ENCODE results near the gene TMEM132C. TPM values are rescaled to one million over a fixed set of nuclear protein-coding genes. Genes with fewer than 3 reads are reported as not detected.

TMEM132C gene
- total and polyA plus RNA-seq, 2 donors (not counting 1 experiment from before 2014, with no cell fraction given), result not detected

- Histone ChIP-seq H3K9me3 (ENCODE audit: control extremely low read depth in 1 of 3, control insufficient read depth in 2 of 3, insufficient read depth in 1 of 3, low read length in 2 of 3) (peaks cover 0 to 27% (median 0%) of the 10 kb centered on the region in 3 donors), H3K4me2 (replicated peaks; ENCODE audit: low read depth, low read length, poor library complexity, severe bottlenecking) (no peak overlapping the region), H4K20me1 (ENCODE audit: control insufficient read depth, insufficient read depth, low read length, poor library complexity, severe bottlenecking) (no peaks in the 10 kb centered on the region), H3K4me3 (ENCODE audit: control extremely low read depth in 1 of 5, extremely low read depth in 1 of 5, insufficient read depth in 1 of 5, low read depth in 2 of 5, low read length in 4 of 5) (no peak overlapping the region), H3K9ac (ENCODE audit: low read length) (no peak overlapping the region), H2AFZ (ENCODE audit: insufficient read depth, low read depth, low read length, poor library complexity, severe bottlenecking) (no peak overlapping the region), H3K4me1 (ENCODE audit: control insufficient read depth in 2 of 2, insufficient read depth in 2 of 2, low read length in 2 of 2) (no peaks in the 10 kb centered on the region), H3K79me2 (ENCODE audit: control insufficient read depth, insufficient read depth, low read length) (no peaks in the 10 kb centered on the region), H3K27me3 (replicated peaks in 1 of 4; ENCODE audit: control extremely low read depth in 1 of 4, control insufficient read depth in 3 of 4, insufficient read depth in 4 of 4, low read length in 3 of 4) (no peaks in the 10 kb centered on the region), H3K36me3 (replicated peaks in 1 of 2; ENCODE audit: control extremely low read depth in 1 of 2, control insufficient read depth in 1 of 2, extremely low read depth in 1 of 2, insufficient read depth in 2 of 2, low read length in 1 of 2) (no peaks in the 10 kb centered on the region), H3K27ac (ENCODE audit: low read length in 2 of 2) (no peak overlapping the region)
- POLR2A ChIA-PET, result no interaction called here
- TF ChIP-seq CTCF (IDR thresholded peaks at IDR 0.05) (no peak), EZH2 (IDR thresholded peaks at IDR 0.05; ENCODE audit: borderline replicate concordance, insufficient read depth, low read depth, low read length, poor library complexity, severe bottlenecking) (no peak)
- WGBS (ENCODE audit: insufficient coverage), result 86% methylated on average over 1 of the region's 2 CpGs
- ATAC-seq (ENCODE audit: low read depth) (no peak), DNase-seq (no peak)
- CTCF ChIA-PET, result no interaction called here
- Mint-ChIP-seq H3K4me3 (no peak overlapping the region), H3K27me3 (no peaks in the 10 kb centered on the region), H3K27ac (no peak overlapping the region), H3K9me3 (ENCODE audit: insufficient read depth) (peaks cover 4% of the 10 kb centered on the region), H3K4me1 (no peaks in the 10 kb centered on the region)
- intact Hi-C loops (cut with micrococcal nuclease), result no loop called here
Measured at GRCh38 chr12:128245121-128245520, 21.8 kb upstream of the TMEM132C start.

GRCh38 chr12:128245905-128246304, 21.1 kb upstream of the TMEM132C start:
- no peaks in the 10 kb centered on the region for H3K4me1 ChIP-seq (ENCODE audit: control insufficient read depth in 2 of 2, insufficient read depth in 2 of 2, low read length in 2 of 2)
- intact Hi-C loops (cut with micrococcal nuclease), result no loop called here
- no peak overlapping the region for H3K27ac Mint-ChIP-seq
- H3K27me3 Mint-ChIP-seq, result no peaks in the 10 kb centered on the region
- H3K27me3 ChIP-seq (replicated peaks in 1 of 4; ENCODE audit: control extremely low read depth in 1 of 4, control insufficient read depth in 3 of 4, insufficient read depth in 4 of 4, low read length in 3 of 4), result no peaks in the 10 kb centered on the region
- no peaks in the 10 kb centered on the region for H3K79me2 ChIP-seq (ENCODE audit: control insufficient read depth, insufficient read depth, low read length)
- ChIA-PET CTCF (interaction anchor here (1.3 kb wide), 1 partner anchor 13 kb away, joined by 4 read pairs; no protein-coding TSS in a partner anchor), POLR2A (no interaction called here)
- peaks cover 4% of the 10 kb centered on the region for H3K9me3 Mint-ChIP-seq (ENCODE audit: insufficient read depth)
- no peaks in the 10 kb centered on the region for H3K36me3 ChIP-seq (replicated peaks in 1 of 2; ENCODE audit: control extremely low read depth in 1 of 2, control insufficient read depth in 1 of 2, extremely low read depth in 1 of 2, insufficient read depth in 2 of 2, low read length in 1 of 2)
- no peak overlapping the region for H3K27ac ChIP-seq (ENCODE audit: low read length in 2 of 2)
- 67% methylated on average over 7 of the region's 7 CpGs for WGBS (ENCODE audit: insufficient coverage)
- H2AFZ ChIP-seq (ENCODE audit: insufficient read depth, low read depth, low read length, poor library complexity, severe bottlenecking), result no peak overlapping the region
- H3K9me3 ChIP-seq (ENCODE audit: control extremely low read depth in 1 of 3, control insufficient read depth in 2 of 3, insufficient read depth in 1 of 3, low read length in 2 of 3), result peaks cover 0 to 31% (median 0%) of the 10 kb centered on the region in 3 donors
- no peak overlapping the region for H3K4me2 ChIP-seq (replicated peaks; ENCODE audit: low read depth, low read length, poor library complexity, severe bottlenecking)
- ATAC-seq (ENCODE audit: low read depth) (no peak), DNase-seq (no peak)
- no peak overlapping the region for H3K4me3 Mint-ChIP-seq
- no peaks in the 10 kb centered on the region for H3K4me1 Mint-ChIP-seq
- TF ChIP-seq CTCF (IDR thresholded peaks at IDR 0.05) (no peak), EZH2 (IDR thresholded peaks at IDR 0.05; ENCODE audit: borderline replicate concordance, insufficient read depth, low read depth, low read length, poor library complexity, severe bottlenecking) (no peak)
- no peak overlapping the region for H3K4me3 ChIP-seq (ENCODE audit: control extremely low read depth in 1 of 5, extremely low read depth in 1 of 5, insufficient read depth in 1 of 5, low read depth in 2 of 5, low read length in 4 of 5)
- no peak overlapping the region for H3K9ac ChIP-seq (ENCODE audit: low read length)
- no peaks in the 10 kb centered on the region for H4K20me1 ChIP-seq (ENCODE audit: control insufficient read depth, insufficient read depth, low read length, poor library complexity, severe bottlenecking)

Measured in B cell (primary cell).